GM12878 (cell line): ENCODE data around the gene SLC43A3. TPM values are rescaled to one million over a fixed set of nuclear protein-coding genes. Genes with fewer than 3 reads are reported as not detected.

ENCODE experiments used
- ATAC-seq: fragments of 200-7000 bp; cut with Tn5 transposase; 3 replicates; pipeline ENCODE4 v1.9.1; 2020; ENCODE audit warnings: mild to moderate bottlenecking, moderate library complexity
- BruUV-seq: library from RNA; stranded (reverse); fragments of 400-500 nt; replicated peaks from 2 replicates; lab custom pipeline; 2021; lab: Mats Ljungman, UMichigan
- CTCF ChIA-PET: fragments of 300-600 bp; sonication (Branson Sonifier 250); formaldehyde crosslinking; extraction: SDS; loops from one replicate; lab custom pipeline; 2021; ENCODE audit warnings: inconsistent platforms; lab: Yijun Ruan, JAX
- POLR2A ChIA-PET: fragments of 350-600 bp; formaldehyde crosslinking; extraction: SDS; loops from one replicate; lab custom pipeline; 2021; ENCODE audit warnings: inconsistent platforms; lab: Charles Lee
- RAD21 ChIA-PET: fragments of 300-600 bp; sonication (Branson Sonifier 250); formaldehyde crosslinking; loops from one replicate; lab custom pipeline; 2023; ENCODE audit warnings: antibody characterized with exemption; ENCODE audit not compliant: unreplicated experiment; lab: Charles Lee
- SMC1A ChIA-PET: fragments of 300-600 bp; sonication (Branson Sonifier 250); formaldehyde crosslinking; loops from one replicate; lab custom pipeline; 2023; ENCODE audit not compliant: unreplicated experiment, uncharacterized antibody; lab: Charles Lee
- DNase-seq: peaks from one replicate; pipeline ENCODE4 v3.0.0-alpha.2; 2011; ENCODE audit warnings: low read depth, low spot score
- FAIRE-seq: peaks from 3 replicates; lab custom pipeline; 2011; peaks lifted over from hg19 to GRCh38; lab: Jason Lieb, UNC
- H2AFZ ChIP-seq: 2 replicates; pipeline ENCODE4 v1.6.0; 2011; ENCODE audit warnings: low read depth, low read length, control low read depth; ENCODE audit not compliant: control insufficient read depth
- H3K27ac ChIP-seq: 2 replicates; pipeline ENCODE4 v1.5.1; 2011; ENCODE audit warnings: control low read depth; ENCODE audit not compliant: control insufficient read depth, insufficient read depth
- H3K27me3 ChIP-seq, 2 experiments: replicated peaks in 1 of 2; 2 replicates each; pipeline versions ENCODE4 v1.6.0 to v1.6.1; 2011; ENCODE audit warnings: low read length in 1 of 2; ENCODE audit not compliant: control insufficient read depth in 2 of 2, insufficient read depth in 2 of 2
- H3K36me3 ChIP-seq, 2 experiments: 2 replicates each; pipeline ENCODE4 v1.5.1; 2011; ENCODE audit warnings: low read length in 1 of 2; ENCODE audit not compliant: control insufficient read depth in 2 of 2, insufficient read depth in 2 of 2
- H3K4me1 ChIP-seq: 2 replicates; pipeline ENCODE4 v1.6.1; 2011; ENCODE audit warnings: mild to moderate bottlenecking, low read length, moderate library complexity, mixed read lengths; ENCODE audit not compliant: control insufficient read depth, insufficient read depth
- H3K4me2 ChIP-seq: 2 replicates; pipeline ENCODE4 v1.6.0; 2011; ENCODE audit warnings: control low read depth; ENCODE audit not compliant: control insufficient read depth, insufficient read depth
- H3K4me3 ChIP-seq: fragments of 200-600 bp; sonication (generic); 2 replicates; pipeline ENCODE4 v1.5.1; 2016
- H3K79me2 ChIP-seq: 2 replicates; pipeline ENCODE4 v1.6.0; 2011; ENCODE audit warnings: low read length; ENCODE audit not compliant: control insufficient read depth, insufficient read depth
- H3K9ac ChIP-seq: 2 replicates; pipeline ENCODE4 v1.8.0; 2011; ENCODE audit warnings: low read length, control low read depth, mixed read lengths; ENCODE audit not compliant: control insufficient read depth, insufficient read depth
- H3K9me3 ChIP-seq: replicated peaks from 3 replicates; pipeline ENCODE4 v1.5.1; 2011; ENCODE audit warnings: mild to moderate bottlenecking, low read length; ENCODE audit not compliant: control insufficient read depth, insufficient read depth
- H4K20me1 ChIP-seq: 2 replicates; pipeline ENCODE4 v1.6.0; 2011; ENCODE audit not compliant: control insufficient read depth, insufficient read depth
- ATF7 ChIP-seq: fragments of 450-650 bp; IDR thresholded peaks from 2 replicates; pipeline ENCODE4 v1.6.1; 2016; ENCODE audit warnings: low read depth, mild to moderate bottlenecking
- BRCA1 ChIP-seq: IDR thresholded peaks from 2 replicates; pipeline ENCODE4 v1.6.1; 2011; ENCODE audit warnings: low read depth, low read length, improper control_type of control experiment
- EZH2 ChIP-seq: IDR thresholded peaks from 2 replicates; pipeline ENCODE4 v1.6.1; 2012; ENCODE audit warnings: low read depth, mild to moderate bottlenecking, control low read depth, inconsistent platforms, low read length, borderline replicate concordance; ENCODE audit not compliant: control insufficient read depth
- NFYA ChIP-seq: IDR thresholded peaks from 2 replicates; pipeline ENCODE4 v1.6.1; 2011; ENCODE audit warnings: low read depth, mild to moderate bottlenecking, low read length, improper control_type of control experiment, borderline replicate concordance
- NR2F1 ChIP-seq: fragments of 450-650 bp; conservative IDR thresholded peaks from 2 replicates; pipeline ENCODE4 v1.6.1; 2017; ENCODE audit warnings: mild to moderate bottlenecking
- YY1 ChIP-seq: IDR thresholded peaks from 2 replicates; pipeline ENCODE4 v1.6.1; 2011; ENCODE audit warnings: low read depth, mild to moderate bottlenecking, low read length
- ZBTB40 ChIP-seq: fragments of 450-650 bp; IDR thresholded peaks from 2 replicates; pipeline ENCODE4 v1.6.1; 2016; ENCODE audit warnings: mild to moderate bottlenecking, moderate library complexity, borderline replicate concordance
- ZNF274 ChIP-seq: IDR thresholded peaks from one replicate; pipeline ENCODE4 v1.8.0; 2011; ENCODE audit not compliant: insufficient read length, insufficient read depth
- WGBS: methylation state at CpG from one replicate; pipeline ENCODE4 v1.1.6; 2016; ENCODE audit warnings: low lambda C conversion rate; ENCODE audit not compliant: insufficient replicate concordance, insufficient coverage; ENCODE audit errors: missing lambda C conversion rate; 5-methylcytosine and 5-hydroxymethylcytosine counted together
- in situ Hi-C: fragments of 300-500 bp; cut with MboI; formaldehyde crosslinking; loops from 9 replicates; pipeline ENCODE4 v1.14.3; 2018; ENCODE audit warnings: mixed read lengths
- intact Hi-C: fragments of 100-400 bp; cut with micrococcal nuclease; formaldehyde crosslinking; loops from one replicate; pipeline ENCODE4 v1.14.2; 2022; ENCODE audit not compliant: unreplicated experiment
- polyA plus RNA-seq, 11 experiments: library from polyadenylated mRNA; depleted of rRNA in 4 of 11; unstranded in 6 of 11; stranded (reverse) in 5 of 11; fragments of >200 nt; fragmentation: Nextera tagmentation in 4 of 11; fragmentation: Illumina TruSeq in 1 of 11; extraction: Ambion mirVana in 4 of 11; extraction: Trizol in 1 of 11; gene quantifications; 1 replicate in 1 of 11; 2 replicates in 10 of 11; pipeline versions ENCODE4 v1.2.1 to v1.2.3, GENCODE V29; 2011 to 2016; ENCODE audit warnings: inconsistent platforms in 2 of 11, missing spikeins in 2 of 11, low read depth in 1 of 11
- total RNA-seq, 4 experiments: library from RNA; depleted of rRNA in 3 of 4; stranded (reverse); fragments of >200 nt in 3 of 4; fragmentation: Illumina TruSeq in 1 of 4; extraction: Trizol in 1 of 4; gene quantifications; 2 replicates each; pipeline versions ENCODE4 v1.2.1 to v1.2.3, GENCODE V29; 2013 to 2021

The SLC43A3 gene
- total and polyA plus RNA-seq, 10 of the 15 experiments (the other 5 are each of a cell fraction or from before 2014, with no cell fraction given), result 37.5 to 237 (median 132) TPM

DNA sequence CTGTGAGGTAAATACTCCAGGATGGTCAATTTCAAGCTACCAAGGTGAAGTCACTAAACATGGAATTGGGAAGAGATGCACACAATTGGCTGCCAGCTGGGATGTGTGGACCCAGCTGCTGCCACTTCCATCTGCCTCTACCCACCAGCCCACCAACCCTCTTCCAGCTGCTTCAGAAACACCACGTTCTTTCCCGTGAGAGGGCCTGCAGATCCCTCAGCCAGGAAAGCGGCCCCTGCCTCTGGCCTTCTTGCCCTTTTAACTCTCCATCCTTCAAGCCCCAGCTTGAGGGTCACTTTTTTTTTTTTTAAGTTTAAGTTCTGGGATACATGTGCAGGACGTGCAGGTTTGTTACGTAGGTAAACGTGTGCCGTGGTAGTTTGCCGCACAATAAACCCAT is 65.9 kb downstream of the SLC43A3 start (continued):
- TF ChIP-seq ZBTB40 (no peak), EZH2 (no peak), YY1 (no peak)

- FAIRE-seq, result no peak
- BruUV-seq, result no TSS peak
- Histone ChIP-seq H3K27ac (no peak overlapping the region), H3K36me3 (no peaks in the 10 kb centered on the region), H3K9me3 (no peaks in the 10 kb centered on the region), H3K9ac (no peak overlapping the region), H3K4me1 (no peaks in the 10 kb centered on the region), H3K27me3 (peaks cover 0 to 3% of the 10 kb centered on the region in 2 experiments; a peak in 2 of 4 replicates), H3K79me2 (no peaks in the 10 kb centered on the region), H4K20me1 (no peaks in the 10 kb centered on the region), H3K4me2 (no peak overlapping the region), H2AFZ (no peak overlapping the region), H3K4me3 (no peak overlapping the region)
- ChIA-PET CTCF (interaction anchor here (0.9 to 1.9 kb wide), 8 partner anchors 10 to 284 kb away, joined by 3 to 7 read pairs (median 4); no protein-coding TSS in a partner anchor), POLR2A (no interaction called here), RAD21 (interaction anchor here (1.8 kb wide), 1 partner anchor 14 kb away, joined by 5 read pairs; no protein-coding TSS in a partner anchor), SMC1A (interaction anchor here (1.1 kb wide), 1 partner anchor 13 kb away, joined by 3 read pairs; no protein-coding TSS in a partner anchor)
- in situ Hi-C loops, result no loop called here
- no peak for DNase-seq
- no peak for ATAC-seq
- TF ChIP-seq EZH2 (no peak), ATF7 (no peak), BRCA1 (no peak), NR2F1 (no peak), NFYA (no peak), ZBTB40 (no peak), ZNF274 (no peak)
- intact Hi-C loops, result no loop called here
- 73% methylated on average over 9 of the region's 9 CpGs for WGBS
Measured at GRCh38 chr11:57359896-57360690, 66.8 kb downstream of the SLC43A3 start.
